GM13976 (cell line): ENCODE measurements around the gene ARL6IP6.
"Not testable (repeated sequence)": the region's sequence is repeated elsewhere in the genome, so short reads cannot be mapped to it uniquely, and the experiment has no call there.

Experiments
- DNase-seq: peaks from one replicate; pipeline ENCODE4 v3.0.0; 2012; ENCODE audit warnings: low spot score
- in situ Hi-C: fragments of 300-500 bp; cut with MboI; formaldehyde crosslinking; loops from one replicate; pipeline ENCODE4 v1.12.0; 2022; ENCODE audit warnings: low sequenced_read_pairs, mixed read lengths, inconsistent platforms; ENCODE audit not compliant: unreplicated experiment
- TF ChIP-seq, protein P1 (sequence below): IDR thresholded peaks from 2 replicates; pipeline ENCODE4 v1.5.1; 2012; ENCODE audit warnings: borderline replicate concordance, mild to moderate bottlenecking; ENCODE audit not compliant: insufficient read depth; ENCODE audit errors: extremely low read depth, missing control alignments, control extremely low read depth

ARL6IP6 gene

GRCh38 chr2:152718909-152719645, 657 bp downstream of the ARL6IP6 start:
- TF ChIP-seq, protein P1, sequence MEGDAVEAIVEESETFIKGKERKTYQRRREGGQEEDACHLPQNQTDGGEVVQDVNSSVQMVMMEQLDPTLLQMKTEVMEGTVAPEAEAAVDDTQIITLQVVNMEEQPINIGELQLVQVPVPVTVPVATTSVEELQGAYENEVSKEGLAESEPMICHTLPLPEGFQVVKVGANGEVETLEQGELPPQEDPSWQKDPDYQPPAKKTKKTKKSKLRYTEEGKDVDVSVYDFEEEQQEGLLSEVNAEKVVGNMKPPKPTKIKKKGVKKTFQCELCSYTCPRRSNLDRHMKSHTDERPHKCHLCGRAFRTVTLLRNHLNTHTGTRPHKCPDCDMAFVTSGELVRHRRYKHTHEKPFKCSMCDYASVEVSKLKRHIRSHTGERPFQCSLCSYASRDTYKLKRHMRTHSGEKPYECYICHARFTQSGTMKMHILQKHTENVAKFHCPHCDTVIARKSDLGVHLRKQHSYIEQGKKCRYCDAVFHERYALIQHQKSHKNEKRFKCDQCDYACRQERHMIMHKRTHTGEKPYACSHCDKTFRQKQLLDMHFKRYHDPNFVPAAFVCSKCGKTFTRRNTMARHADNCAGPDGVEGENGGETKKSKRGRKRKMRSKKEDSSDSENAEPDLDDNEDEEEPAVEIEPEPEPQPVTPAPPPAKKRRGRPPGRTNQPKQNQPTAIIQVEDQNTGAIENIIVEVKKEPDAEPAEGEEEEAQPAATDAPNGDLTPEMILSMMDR = no peak
- DNase-seq = peak; percentile 19
- in situ Hi-C loops = no loop called here

- in situ Hi-C loops = no loop called here
- no peak for DNase-seq
- TF ChIP-seq, protein P1 = no peak
These were observed 2.4 kb downstream of the ARL6IP6 start for GRCh38 chr2:152720794-152721193.

GRCh38 chr2:152722639-152723038, 4.2 kb downstream of the ARL6IP6 start:
- in situ Hi-C loops, DNase-seq: not testable (repeated sequence)

GRCh38 chr2:152723918-152724317, 5.5 kb downstream of the ARL6IP6 start:
- DNase-seq = no peak
- TF ChIP-seq, protein P1 = no peak
- in situ Hi-C loops = no loop called here

- TF ChIP-seq, protein P1 = no peak
- in situ Hi-C loops = no loop called here
- no peak for DNase-seq
These were observed 11.4 kb downstream of the ARL6IP6 start for GRCh38 chr2:152729844-152730243.

DNA sequence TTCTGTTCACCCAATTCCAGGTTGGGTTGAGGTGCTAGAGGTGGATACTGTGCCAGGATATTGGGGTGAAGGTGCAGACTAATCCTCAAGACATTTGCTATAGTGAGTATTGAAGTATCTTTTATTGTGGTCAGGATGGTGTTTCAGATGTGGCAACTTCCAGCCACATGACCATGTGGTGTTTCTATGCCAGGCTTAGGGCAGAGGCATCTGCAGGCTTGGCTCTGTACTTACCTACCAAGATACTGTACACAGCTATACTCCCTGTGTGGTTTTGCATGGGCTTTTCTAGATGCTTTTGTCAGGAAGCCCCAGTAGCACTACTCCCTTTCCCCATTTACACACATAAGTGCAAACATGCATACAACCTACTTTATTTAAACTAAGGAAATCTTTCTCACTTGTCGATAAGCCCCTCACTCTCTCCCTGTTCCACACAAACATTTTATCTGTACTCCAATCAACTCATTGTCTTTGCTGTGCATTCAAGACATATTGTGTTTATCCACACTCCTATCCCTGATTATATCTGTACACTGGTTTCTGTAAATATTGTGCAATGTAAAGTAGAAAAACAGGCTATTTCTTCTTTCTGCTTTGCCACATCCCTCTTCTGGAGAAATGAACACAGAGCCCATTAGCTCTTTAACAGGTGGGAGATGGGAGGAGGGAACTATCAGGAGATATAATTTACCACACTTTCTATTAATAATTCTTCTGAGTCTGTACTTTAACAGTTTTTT, 12.3 kb downstream of the ARL6IP6 start:
- in situ Hi-C loops = no loop called here
- TF ChIP-seq, protein P1 = no peak
- no peak for DNase-seq

DNA sequence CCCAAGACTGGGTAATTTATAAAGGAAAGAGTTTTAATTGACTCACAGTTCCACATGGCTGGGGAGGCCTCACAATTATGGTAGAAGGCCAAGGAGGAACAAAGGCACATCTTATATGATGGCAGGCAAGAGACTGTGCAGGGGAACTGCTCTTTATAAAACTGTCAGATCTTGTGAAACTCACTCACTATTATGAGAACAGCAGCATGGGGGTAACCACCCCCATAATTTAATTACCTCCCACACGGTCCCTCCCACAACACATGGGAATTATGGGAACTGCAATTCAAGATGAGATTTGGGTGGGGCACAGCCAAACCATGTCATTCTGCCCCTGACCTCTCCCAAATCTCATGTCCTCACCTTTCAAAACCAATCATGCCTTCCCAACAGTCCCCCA, 19.1 kb downstream of the ARL6IP6 start:
- in situ Hi-C loops, DNase-seq: not testable (repeated sequence)
